ENCODE data around the gene LANCL3. TPM values are rescaled to one million over a fixed set of nuclear protein-coding genes. Genes with fewer than 3 reads are reported as not detected.
"Not testable (repeated sequence)": the region's sequence is repeated elsewhere in the genome, so short reads cannot be mapped to it uniquely, and the experiment has no call there.

Gene LANCL3
- 1.4 TPM for total RNA-seq

GRCh38 chrX:37571426-37572107 lies at the start of gene LANCL3:
LANCL3 (plus strand) TSS chrX:37571661; CDS start chrX:37571871, 210 bp downstream.
- not testable (repeated sequence) for DNase-seq

GRCh38 chrX:37523673-37524072 lies 47.8 kb upstream of the LANCL3 start:
- DNase-seq: not testable (repeated sequence)

GRCh38 chrX:37541991-37542390 lies 29.5 kb upstream of the LANCL3 start:
- no peak for DNase-seq

- DNase-seq: no peak
Measured at GRCh38 chrX:37542791-37543190, 28.7 kb upstream of the LANCL3 start.

- no peak for DNase-seq
Measured at GRCh38 chrX:37543324-37543723, 28.1 kb upstream of the LANCL3 start.

- not testable (repeated sequence) for DNase-seq
Measured at GRCh38 chrX:37544531-37544930, 26.9 kb upstream of the LANCL3 start.

GRCh38 chrX:37545066-37545465 lies 26.4 kb upstream of the LANCL3 start:
- DNase-seq: no peak

GRCh38 chrX:37549619-37550018 lies 21.8 kb upstream of the LANCL3 start:
- DNase-seq: not testable (repeated sequence)

- no peak for DNase-seq
Measured at GRCh38 chrX:37553476-37553875, 18.0 kb upstream of the LANCL3 start.

GRCh38 chrX:37565254-37565653 lies 6.2 kb upstream of the LANCL3 start:
- not testable (repeated sequence) for DNase-seq

GRCh38 chrX:37570349-37570748 lies 1.1 kb upstream of the LANCL3 start:
- not testable (repeated sequence) for DNase-seq

- DNase-seq: not testable (repeated sequence)
Measured at GRCh38 chrX:37572108-37572587, 687 bp downstream of the LANCL3 start.

GRCh38 chrX:37573121-37573520 lies 1.7 kb downstream of the LANCL3 start:
- DNase-seq: not testable (repeated sequence)

- DNase-seq: no peak
Measured at GRCh38 chrX:37578045-37578444, 6.6 kb downstream of the LANCL3 start.

GRCh38 chrX:37580080-37580479 lies 8.6 kb downstream of the LANCL3 start:
- no peak for DNase-seq

- not testable (repeated sequence) for DNase-seq
Measured at GRCh38 chrX:37587337-37587736, 15.9 kb downstream of the LANCL3 start.

- DNase-seq: no peak
Measured at GRCh38 chrX:37590047-37590446, 18.6 kb downstream of the LANCL3 start.

GRCh38 chrX:37594755-37595382 lies 23.4 kb downstream of the LANCL3 start:
- no peak for DNase-seq

- no peak for DNase-seq
Measured at GRCh38 chrX:37599729-37600128, 28.3 kb downstream of the LANCL3 start.

GRCh38 chrX:37603938-37604409 lies 32.5 kb downstream of the LANCL3 start:
- no peak for DNase-seq

- DNase-seq: no peak
Measured at GRCh38 chrX:37607243-37607642, 35.8 kb downstream of the LANCL3 start.

GRCh38 chrX:37608156-37608555 lies 36.7 kb downstream of the LANCL3 start:
- no peak for DNase-seq

GRCh38 chrX:37609727-37610126 lies 38.3 kb downstream of the LANCL3 start:
- DNase-seq: no peak

GRCh38 chrX:37613933-37614332 lies 42.5 kb downstream of the LANCL3 start:
- DNase-seq: no peak

Data from occipital lobe (tissue), 2 donors.